Astrocyte of the cerebellum (primary cell): ENCODE results near the gene HLA-DRB5.
"Not testable (repeated sequence)": the region's sequence is repeated elsewhere in the genome, so short reads cannot be mapped to it uniquely, and the experiment has no call there.

Experiments used
- DNase-seq: peaks from one replicate; pipeline ENCODE4 v3.0.0-alpha.2; 2011; ENCODE audit warnings: low read depth
- H3K4me3 ChIP-seq: 2 replicates; pipeline ENCODE4 v1.5.1; 2011; ENCODE audit warnings: mild to moderate bottlenecking, low read depth, low read length, moderate library complexity
- CTCF ChIP-seq: IDR thresholded peaks from 2 replicates; pipeline ENCODE4 v1.5.1; 2012; ENCODE audit warnings: low read length, low read depth, moderate library complexity, mild to moderate bottlenecking; ENCODE audit errors: missing control alignments
- in situ Hi-C: cut with HindIII; loops from 2 replicates; pipeline ENCODE4 v1.10.0; 2017; ENCODE audit warnings: low sequenced_read_pairs

The HLA-DRB5 gene

GRCh38 chr6:32529697-32530430 is at the start of gene HLA-DRB5:
HLA-DRB5 (minus strand) TSS chr6:32530287; CDS start chr6:32530224, 63 bp downstream.
- H3K4me3 ChIP-seq, result no peak within 1 kb of the TSS

GRCh38 chr6:32578962-32579361 is 48.9 kb upstream of the HLA-DRB5 start:
- DNase-seq, result no peak
- in situ Hi-C loops, result no loop called here
- no peak overlapping the region for H3K4me3 ChIP-seq
- no peak for TF ChIP-seq CTCF

More at GRCh38 chr6:32529697-32530430, at the start of gene HLA-DRB5:
- in situ Hi-C loops, result no loop called here
- no peak for TF ChIP-seq CTCF
- DNase-seq, result no peak

- H3K4me3 ChIP-seq, DNase-seq, in situ Hi-C loops: not testable (repeated sequence)
Measured at GRCh38 chr6:32577493-32577892, 47.4 kb upstream of the HLA-DRB5 start.

- no peak for TF ChIP-seq CTCF
- H3K4me3 ChIP-seq, result no peak overlapping the region
- in situ Hi-C loops, result no loop called here
- DNase-seq, result no peak
Measured at GRCh38 chr6:32576250-32576649, 46.2 kb upstream of the HLA-DRB5 start.

DNA sequence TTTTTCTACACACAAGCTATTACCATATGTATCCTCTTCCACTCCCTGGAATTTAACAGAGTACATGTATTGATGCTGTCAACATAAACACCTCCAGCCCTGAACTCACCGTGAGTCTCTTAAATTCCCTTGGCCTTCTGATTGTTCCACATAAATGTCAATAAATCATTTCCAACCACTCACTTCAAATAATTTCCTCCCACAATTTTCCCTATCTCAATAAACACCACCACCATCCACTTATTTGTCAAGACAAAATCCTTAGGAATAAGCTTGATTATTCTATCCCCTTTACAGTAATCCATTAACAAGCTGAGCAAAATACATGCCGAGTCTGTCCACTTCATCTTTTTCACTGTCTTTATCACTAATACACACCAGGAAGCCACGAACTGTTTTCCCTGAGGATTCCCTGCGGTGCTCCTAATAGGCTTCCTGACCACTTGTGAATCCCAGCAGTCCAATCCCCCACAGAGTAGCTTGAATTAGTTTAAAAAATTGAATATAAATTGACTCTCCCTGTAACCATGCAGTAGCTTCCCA is 40.3 kb upstream of the HLA-DRB5 start:
- TF ChIP-seq CTCF, result no peak
- H3K4me3 ChIP-seq, result no peak overlapping the region
- no peak for DNase-seq
- in situ Hi-C loops, result no loop called here

DNA sequence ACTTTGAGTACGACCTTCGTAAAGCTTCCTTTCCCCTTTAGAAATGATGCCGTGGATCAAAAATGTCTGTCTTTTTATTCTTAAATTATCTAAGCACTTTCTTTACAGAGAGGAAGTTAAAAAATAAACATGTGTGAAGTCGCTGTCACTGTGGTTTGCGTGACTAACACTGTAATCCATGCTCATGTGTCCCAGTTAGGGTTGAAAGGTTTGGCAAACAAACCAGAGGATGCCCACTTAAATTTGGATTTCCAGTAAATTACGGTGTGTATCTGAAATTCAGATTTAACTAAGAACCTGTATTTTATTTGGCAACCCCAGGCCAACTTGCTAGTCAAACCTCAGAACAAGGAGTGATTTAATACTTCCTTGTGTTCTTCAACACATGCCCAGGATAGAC is 38.5 kb upstream of the HLA-DRB5 start:
- TF ChIP-seq CTCF, result no peak
- H3K4me3 ChIP-seq, result no peak overlapping the region
- in situ Hi-C loops, result no loop called here
- no peak for DNase-seq

DNA sequence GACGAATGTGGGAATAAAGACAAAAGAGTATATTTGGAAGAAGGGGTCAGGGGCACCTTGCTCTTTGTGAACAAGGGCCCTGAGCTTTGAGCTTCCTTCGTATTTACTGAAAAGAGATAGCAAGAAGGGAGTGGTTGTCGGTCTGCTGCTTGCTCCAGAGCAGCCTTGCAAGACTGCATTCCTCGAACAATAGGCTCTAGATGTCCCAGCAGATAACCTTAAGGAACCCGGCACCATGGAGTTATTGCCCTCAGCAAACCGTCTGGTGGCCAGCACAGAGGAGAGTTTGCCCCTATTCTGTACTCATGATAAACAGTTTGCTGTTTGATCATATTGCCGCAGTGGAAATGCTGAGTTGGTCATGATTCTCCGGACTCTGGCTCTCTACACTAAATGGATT is 36.9 kb upstream of the HLA-DRB5 start:
- TF ChIP-seq CTCF, result no peak
- DNase-seq, result no peak
- in situ Hi-C loops, result no loop called here

More for the DNA sequence above, 36.9 kb upstream of the HLA-DRB5 start:
- H3K4me3 ChIP-seq, result no peak overlapping the region
